T-helper 1 cell treated with Interleukin-12 subunit alpha and Interleukin-12 subunit beta and Interleukin-4 antibody, amounts not matched to agents 30 ng/mL and 1 ng/mL, for 36 hours (primary cell): ENCODE results near the gene ZNF516. TPM values are rescaled to one million over a fixed set of nuclear protein-coding genes. Genes with fewer than 3 reads are reported as not detected.

Source experiments
- intact Hi-C: fragments of 100-400 bp; cut with micrococcal nuclease; formaldehyde crosslinking; loops from one replicate; pipeline ENCODE4 v1.15.1; 2024
- total RNA-seq: library from RNA; stranded (reverse); gene quantifications from 2 replicates; pipeline ENCODE4 v1.2.3, GENCODE V29; 2022

Gene ZNF516
- total RNA-seq, 1 donor from 2014 or later = 1.8 TPM

DNA sequence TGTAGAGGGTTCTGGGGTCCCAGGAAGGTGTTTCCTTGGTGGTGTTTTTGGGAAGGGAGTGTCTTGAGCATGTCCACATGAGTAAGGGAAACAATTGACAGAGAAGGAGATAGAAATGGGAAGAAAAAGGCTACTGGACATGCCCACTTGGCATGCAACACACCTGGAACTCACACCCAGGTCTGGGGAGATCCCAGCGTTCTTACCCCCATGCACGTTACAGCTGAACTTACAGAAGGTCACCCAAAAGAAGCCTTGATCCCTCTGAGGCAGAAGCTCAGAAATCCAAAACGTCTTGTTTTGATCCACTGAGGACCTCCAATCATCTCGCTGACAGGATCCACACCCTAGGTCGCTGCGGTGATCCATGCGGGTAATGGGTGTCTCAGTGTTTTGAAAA is 142.0 kb downstream of the ZNF516 start:
- intact Hi-C loops = no loop called here

DNA sequence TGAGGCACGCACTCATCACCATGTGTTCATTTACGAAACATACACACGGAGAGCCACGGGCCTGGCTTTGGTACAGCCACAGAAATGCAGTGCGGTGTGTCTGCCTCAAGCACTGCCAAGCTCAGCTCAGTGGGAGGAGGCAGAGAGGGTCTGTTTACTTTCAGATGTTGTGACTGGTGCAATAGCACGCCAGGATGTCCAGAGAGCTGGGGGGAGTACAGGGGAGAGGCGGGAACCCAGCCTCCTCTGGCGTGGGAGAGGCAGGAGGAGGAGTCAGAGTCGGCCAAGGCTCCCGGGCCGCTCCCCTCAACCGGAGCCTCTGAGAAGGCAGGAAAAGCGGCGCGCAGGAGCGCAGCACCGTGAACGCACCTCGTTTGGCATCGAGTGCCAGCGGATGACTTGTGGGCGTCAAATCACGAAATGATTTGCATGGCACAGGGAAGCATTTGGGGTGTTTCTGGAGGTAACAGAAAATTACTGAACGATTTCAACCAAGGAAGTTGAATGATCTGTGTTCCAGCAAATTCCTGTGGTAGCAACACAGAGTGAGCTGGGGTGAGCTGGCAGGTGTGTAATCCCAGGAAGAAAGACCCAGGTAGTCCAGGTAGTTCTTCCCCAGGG is 143.0 kb downstream of the ZNF516 start:
- intact Hi-C loops = no loop called here

DNA sequence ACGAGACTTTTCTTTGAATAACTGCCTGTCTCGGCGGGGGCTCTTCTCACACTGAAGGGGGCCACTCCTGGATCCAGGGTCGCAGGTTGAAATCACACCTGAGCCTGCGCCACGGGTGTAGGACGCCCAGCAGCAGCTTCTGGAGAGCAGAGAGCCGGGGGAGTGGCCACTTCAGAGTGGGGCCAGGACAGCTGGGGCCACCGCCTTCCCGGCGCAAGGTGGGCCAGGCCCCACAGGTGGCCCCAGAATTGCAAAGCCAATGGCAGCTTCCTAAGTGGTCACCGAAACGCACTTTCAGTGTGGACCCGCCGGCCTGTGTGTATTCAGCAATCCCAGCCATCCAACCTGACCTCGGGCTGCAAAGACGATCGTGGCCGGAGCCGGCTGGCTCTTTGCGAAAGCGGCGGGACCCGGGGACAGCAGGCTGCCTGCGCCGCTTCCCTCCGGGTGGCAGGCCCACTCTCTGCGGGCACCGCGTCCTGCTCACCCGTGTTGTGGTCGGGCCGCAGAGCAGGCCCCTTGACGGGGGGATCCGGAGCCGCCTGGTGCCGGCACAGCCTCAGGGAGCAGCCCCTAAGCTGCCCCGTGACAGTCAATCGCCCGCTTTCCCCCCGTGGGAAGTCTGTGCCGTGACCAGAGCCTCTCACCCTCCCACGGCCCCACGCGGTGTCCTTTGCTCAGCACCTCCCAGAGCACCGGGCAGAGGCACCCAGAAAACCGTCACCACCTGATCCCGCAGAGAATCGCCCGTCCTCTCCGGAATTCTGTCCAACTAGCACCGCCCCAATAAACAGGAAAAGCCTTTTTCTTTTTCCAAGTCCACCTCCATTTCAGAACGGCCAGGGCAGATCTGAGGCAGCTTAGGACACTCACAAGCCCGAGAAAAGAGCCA is 144.7 kb downstream of the ZNF516 start:
- intact Hi-C loops = no loop called here

DNA sequence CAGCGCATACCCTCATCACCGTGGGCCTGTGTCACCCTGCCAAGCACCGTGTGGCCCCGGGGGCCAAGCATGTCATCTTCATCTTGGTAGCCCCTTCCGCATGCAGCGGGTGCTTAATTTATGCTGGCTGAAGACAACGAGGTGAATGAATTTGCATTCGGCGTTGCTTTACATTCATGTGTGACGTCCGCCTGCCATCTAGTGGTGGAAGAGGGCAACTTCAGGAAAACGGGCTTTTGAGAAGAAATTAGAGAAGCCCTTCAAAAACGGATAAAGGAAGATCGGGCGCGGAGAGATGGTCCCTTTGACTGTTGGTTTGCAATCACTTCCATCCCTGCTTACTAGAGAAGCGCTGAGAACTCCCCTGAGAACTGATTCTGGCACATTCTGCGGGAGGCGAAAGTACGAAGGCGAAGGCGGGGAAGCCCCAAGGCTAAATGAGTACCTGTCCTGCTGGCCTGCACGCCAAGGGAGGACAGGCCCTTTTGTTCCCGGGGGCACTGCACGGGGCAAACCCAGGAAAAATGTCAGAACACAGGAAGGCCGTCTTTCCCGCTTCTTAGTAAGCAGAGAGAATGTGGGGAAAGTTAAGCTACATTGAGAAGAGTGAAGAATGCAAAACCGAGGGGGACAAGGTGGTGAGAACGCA is 145.9 kb downstream of the ZNF516 start:
- intact Hi-C loops = loop anchor here (1.0 kb wide), 4 partner anchors 1697 to 1996 kb away; no protein-coding TSS in a partner anchor

DNA sequence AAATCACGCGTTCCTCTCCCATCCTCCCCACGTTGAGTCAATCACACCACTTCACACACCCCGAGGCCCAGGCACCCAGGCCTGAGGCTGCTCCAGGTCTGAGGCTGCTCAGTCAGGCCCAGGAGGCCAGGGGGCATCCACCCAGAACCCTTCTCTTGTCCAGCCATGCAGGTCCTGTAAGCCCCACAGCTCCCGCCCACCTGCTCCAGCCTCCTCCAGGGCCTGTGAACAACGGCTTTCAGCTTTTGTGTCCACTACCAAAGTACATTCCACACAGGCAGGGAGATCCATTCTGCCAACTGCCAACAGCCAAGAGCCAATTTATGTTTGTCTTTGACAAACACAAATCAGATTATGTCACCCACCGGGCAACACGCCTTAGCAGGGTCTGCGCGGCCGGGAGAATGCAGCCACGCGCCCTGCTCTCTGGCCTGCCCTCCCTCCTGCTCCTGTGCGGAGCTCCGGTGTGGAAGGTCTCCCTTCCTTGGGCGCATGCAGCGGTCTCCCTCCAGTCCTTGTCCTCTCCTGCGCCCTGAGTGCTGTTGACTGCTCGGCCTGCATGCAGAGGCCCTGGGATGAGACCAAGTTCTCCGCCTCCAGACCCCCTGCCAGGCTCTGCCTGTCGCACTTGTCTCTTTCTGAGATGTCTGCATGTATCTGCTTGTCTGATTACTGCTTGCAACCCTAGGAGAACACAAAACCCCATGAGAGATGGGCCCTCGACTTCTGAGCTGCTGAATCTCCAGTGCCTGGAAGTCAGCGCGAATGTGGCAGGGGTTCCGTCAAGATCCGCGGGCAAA is 146.6 kb downstream of the ZNF516 start:
- intact Hi-C loops = loop anchor here (1.0 kb wide), 4 partner anchors 1696 to 1995 kb away; no protein-coding TSS in a partner anchor

DNA sequence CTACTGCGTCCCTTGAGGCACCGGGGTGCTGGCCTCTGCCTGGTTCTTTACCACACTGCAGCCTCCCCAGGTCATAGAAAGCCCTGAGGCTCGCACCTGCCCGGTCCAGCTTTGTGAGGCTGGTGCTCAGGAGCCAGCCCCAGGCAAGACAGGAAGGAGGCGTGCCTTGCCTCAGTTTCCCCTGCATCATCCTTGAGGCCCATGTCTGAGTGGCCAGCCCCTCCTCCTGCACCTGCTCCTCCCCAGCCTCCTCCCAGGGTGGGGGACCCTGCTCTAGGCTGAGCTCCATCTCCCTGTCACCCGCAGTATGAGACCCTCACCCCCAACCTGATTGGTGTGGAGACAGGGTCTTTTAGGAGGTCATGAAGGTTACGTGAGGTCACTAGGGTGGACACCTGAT is 147.7 kb downstream of the ZNF516 start:
- intact Hi-C loops = no loop called here

DNA sequence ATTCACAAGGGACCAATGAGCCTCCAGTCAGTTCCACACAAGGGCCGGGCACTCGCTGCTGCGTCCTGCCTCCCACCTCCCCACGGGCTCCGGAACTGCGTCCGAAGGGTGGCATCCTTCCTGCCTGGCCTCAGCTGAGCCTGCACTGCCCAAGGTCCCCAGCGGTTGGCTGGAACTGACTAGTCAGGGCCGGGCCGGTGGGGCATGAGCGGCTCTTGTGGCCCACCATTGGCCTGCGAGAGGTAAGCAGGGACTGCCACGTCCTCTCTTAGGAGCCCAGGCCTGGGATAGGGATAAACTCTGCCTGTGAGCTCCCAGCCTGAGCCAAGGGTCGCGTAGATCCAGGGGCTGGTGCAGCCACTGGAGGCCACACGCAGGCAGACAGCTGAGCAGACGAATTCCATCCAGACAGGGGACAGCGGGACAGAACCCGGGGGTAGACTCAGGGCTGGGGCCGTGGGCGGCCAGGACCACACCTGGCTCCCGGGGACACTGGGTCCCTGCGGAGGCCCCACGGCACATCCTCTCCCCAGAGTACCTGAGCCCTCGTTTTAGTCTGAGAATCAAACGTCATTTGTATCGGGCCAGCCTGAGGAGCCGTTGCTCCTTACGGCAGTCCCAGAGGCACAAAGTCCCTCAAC is 148.4 kb downstream of the ZNF516 start:
- intact Hi-C loops = no loop called here

DNA sequence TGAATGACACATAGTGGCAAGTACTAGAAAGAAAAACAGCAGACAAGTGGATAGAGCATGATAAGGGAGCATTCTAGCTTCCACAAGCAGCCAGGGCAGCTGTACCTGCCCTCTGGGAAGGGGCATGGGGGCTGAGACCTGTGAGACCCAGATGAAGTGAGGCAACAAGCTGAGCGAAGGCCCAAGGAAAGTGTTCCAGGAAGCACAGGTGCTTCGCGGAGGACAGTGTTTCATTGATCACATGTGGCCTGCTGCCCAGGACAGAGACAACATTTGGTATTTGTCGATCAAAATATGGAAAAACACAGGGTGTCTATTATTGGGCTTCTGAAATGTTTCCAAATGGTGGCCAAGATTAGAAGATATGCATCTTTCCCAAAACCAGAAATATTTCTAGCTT is 149.1 kb downstream of the ZNF516 start:
- intact Hi-C loops = no loop called here

DNA sequence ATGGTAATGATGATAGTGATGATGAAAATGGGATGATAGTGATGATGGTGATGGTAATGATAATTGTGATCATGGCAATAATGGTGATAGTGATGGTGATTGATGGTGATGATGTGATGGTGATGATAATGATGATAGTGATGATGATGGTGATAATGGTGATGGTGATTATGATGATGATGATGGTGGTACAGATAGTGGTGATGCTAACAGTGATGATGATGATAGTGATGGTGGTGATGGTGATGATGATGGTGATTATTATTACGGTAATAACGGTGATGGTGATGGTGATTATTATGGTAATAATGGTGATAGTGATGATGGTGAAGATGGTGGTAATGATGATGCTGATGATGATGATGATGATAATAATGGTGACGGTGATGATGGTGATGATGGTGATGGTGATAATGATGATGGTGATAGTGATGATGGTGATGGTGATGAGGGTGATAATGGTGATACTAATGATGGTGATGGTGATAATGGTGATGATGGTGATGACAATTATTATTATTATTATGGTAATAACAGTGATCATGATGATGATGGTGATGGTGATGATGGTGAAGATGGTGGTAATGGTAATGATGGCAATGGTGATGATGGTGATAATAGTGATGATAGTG is 151.0 kb downstream of the ZNF516 start:
- intact Hi-C loops = no loop called here

DNA sequence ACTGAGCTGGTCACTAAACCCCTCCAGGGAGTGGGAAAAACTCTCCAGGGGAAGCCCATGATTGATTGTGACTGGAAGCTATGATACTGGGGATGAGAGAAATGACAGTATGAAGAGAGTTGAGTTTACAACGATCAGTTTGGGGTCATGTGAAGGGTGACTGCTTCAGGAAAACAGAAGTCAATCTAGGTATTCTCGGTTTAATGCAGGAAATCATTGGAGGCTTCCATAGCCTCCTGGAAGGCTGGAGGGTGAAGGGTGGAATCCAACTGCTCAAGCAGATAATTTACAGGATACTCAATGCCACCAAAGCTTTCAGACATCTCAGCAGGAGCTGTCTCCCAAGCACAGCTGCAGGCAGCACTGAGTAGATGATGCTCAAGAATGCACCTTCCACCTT is 154.6 kb downstream of the ZNF516 start:
- intact Hi-C loops = no loop called here

DNA sequence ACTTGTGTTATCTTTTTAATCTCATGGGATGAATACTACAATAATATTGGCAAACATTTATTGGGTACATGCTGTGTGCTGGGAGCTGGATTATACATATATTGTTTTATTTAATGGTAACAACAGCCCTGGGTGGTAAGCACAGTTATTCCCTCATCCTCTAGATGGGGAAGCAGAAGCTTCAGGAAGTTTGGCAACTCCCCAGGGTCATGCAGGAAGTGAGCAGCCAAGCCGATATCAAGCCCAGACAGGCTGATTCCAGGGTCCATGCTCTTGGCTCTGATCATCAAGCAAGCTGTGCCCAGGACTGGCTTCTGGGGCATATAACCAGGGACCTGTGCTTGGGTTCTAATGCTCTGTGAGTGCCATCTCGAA is 155.8 kb downstream of the ZNF516 start:
- intact Hi-C loops = no loop called here

DNA sequence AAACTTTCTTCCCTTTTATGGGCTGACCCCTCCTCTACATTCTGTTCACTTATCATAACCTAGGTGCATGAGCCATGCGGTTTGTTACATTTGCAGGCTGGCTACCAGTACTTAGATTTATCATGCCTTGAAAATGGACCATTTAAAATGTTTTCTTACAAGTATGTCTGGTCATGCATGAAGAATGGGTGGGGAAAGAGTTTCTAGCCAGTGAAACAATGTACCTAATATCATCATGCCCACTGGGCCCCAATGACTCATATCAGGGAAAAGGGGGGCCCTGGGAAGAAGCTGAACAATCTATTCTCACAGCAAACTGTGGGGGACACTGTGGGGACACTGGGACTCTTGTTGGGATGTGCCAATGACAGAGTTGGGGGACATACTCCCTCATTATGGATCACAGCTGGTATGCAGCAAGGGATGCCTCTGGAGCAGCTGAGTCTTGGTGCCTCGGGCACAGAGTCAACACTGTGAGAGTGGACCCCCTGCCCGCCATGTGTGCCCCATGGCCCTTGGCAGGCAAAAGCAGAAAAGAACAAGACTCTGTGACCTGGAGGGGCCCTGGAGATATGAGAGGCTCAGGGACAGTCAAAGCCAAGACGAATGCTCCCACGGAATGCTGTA is 156.3 kb downstream of the ZNF516 start:
- intact Hi-C loops = no loop called here

DNA sequence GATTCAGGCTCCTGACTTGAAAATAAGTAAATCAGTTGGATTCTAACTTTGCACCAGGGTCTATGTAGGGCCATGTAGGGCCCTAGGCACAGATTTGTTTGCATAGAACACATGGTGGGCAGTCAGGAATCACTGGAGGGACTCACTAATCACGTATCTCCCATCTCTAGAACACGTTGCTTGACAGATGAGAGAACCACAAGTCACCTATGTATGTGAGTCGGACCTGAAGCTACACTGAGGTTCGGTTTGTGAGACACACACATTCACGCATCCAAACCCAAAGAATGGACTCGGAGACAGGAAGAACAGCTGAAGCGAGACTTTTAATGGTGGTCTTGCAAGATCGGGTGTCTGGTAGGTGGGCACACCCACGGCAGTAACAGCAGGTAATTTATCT is 157.0 kb downstream of the ZNF516 start:
- intact Hi-C loops = no loop called here

DNA sequence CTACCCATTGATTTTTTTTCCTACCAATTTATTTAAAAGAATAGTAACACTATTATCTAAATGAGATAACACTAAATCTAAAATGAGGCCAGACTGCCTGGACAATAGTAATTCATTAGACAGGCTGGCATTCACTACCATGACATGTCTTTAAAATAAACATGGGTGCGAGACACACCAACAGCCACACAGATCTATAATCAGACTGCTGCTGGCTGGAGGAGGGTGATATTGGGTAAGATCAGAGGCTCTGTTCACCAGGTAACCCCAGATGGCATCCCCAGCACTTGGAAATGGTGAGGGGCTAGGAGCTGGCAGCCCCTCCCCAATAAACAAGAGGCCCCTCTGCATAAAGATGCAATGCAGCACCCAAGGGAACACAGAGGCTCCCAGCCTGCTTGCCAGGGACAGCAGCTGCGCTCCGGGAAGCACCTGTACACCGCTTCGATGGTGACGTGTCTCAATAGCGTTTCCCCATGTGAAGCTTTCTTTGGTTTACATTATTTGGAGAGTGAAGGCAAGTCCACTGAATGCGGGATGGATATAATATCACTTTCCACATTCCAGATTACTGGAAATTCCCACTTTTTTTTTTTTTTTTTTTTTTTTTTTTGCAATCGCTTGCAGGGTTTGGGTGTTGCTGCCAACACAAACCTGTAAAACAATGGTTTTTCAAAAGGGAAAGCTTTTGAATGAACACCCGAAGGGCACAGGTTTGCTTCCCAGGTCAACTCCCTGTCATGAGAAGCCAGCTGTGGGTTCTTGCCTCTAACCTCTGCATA is 159.0 kb downstream of the ZNF516 start:
- intact Hi-C loops = no loop called here

DNA sequence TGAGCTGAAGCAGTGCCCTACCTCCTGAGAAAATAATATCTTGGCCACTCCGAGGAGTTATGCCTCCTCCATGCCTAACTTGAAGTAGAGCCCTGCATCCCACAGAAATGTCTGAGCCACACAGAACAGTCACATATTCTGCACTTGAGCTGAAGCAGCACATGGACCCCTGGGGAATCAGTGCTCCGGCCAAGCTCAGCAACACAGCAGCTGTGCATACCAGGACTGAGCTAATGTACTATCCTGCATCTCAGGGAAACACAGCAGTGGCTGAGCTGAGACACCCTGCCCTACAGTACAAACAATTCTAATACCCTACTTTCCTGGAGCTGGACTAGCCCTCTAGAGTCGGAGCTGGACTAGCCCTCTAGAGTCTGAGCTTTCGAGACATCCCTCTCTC is 166.9 kb downstream of the ZNF516 start:
- intact Hi-C loops = no loop called here

DNA sequence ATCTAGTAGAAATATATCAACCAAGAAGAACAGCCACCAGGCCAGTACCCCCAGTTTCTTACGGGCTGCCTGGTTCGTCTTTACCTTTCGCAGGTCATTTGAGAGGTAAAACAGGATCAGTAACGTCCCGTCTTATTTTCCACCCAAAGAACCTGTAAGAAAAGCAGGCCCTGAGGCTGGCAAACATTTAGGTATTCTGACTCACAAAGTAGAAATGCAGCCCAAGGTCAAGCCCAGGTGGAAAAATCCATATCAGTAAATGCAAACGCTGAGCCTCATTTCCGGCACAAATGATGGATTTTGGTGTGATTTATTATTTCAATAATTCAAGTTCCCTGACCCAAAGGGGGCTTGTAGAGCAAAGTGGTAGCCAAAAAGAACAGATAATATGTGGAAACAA is 171.2 kb downstream of the ZNF516 start:
- intact Hi-C loops = no loop called here

DNA sequence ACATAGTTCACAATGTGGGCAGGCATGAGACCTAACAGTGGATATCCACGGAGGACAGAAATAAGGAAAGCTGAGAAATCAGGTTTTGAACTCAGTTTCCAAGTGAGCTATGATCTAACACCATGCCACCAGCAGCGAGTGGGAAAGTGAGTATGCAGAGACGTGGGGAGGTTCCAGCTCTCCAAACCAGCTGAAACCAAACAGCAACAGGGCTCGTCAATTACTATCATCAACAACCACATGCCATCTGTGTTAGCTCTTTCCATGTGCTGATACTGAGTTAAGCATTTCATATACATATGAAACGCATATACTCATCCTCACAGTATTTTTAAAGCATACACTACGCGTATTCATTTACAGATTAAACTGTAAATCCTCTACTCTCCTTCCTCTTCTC is 172.4 kb downstream of the ZNF516 start:
- intact Hi-C loops = no loop called here

DNA sequence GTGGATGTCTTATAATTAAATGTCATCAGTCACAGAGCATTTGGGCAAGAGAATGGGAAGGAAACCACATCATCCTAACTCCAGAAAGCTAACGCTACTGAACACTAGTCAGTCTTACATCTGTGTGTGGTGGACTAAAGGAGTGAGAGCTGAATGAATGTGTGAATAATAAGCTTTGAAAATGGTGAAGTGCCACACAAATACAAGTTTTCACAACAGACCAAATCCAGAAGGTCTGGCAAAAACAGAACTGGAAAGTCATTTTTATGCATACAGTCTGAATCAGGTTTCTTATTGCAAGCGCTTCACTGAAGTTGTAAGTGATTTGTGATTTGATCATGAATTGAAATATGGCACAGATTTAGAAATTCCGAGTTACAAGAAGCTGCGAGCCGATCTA is 175.7 kb downstream of the ZNF516 start:
- intact Hi-C loops = no loop called here

DNA sequence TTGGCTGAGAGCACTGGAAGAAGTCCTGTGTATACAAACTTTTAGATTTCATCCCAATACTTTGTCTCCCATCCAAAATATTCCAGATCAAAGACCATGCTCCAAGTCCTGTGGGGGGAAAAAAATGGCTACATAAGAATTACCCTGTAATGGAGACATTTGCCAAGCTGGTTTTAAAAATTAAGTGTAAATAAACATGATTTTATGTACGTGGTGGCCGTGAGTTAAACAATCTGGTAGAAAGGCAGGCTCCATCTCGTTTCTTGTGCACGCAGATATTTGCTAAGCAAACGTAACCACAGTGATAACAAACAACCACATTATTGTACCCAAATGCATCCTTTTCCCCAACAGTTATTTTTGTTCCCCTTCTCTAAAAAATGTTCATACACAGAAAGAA is 176.4 kb downstream of the ZNF516 start:
- intact Hi-C loops = no loop called here
